Erythroblast (primary cell): ENCODE data around the gene UNC93A.
"Not testable (repeated sequence)": the region's sequence is repeated elsewhere in the genome, so short reads cannot be mapped to it uniquely, and the experiment has no call there.

Experiments
- GATA1 ChIP-seq: IDR thresholded peaks from 2 replicates; pipeline ENCODE4 v1.6.1; 2011; ENCODE audit warnings: low read depth, mild to moderate bottlenecking, control low read depth, low read length, moderate library complexity
- POLR2A ChIP-seq: IDR thresholded peaks from 2 replicates; pipeline ENCODE4 v1.6.1; 2011; ENCODE audit warnings: mild to moderate bottlenecking, low read length

DNA sequence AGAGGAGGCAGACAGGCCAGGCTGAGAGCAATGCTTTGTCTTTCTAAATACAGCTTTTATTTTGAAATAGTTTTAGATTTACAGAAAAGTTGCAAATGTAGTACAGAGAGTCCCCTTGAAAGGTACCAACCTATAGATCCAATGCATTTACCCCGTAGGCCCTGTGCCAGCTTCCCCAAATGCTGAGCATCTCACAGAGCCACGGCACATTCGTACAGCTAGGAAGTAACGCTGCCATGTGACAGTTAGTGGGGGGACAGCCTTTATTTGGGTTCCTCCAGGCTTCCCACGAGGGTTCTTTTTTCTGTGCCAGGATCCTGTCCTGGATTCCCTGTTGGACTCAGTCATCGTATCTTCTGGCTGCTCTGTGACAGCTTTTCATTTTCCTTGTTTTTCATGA, 20.6 kb downstream of the UNC93A start:
- not testable (repeated sequence) for TF ChIP-seq POLR2A, GATA1
